Measurements from ENCODE around the gene TDRD3.

GRCh38 chr13:60613080-60613479 lies 216.1 kb downstream of the TDRD3 start:
- TF ChIP-seq CTCF (IDR thresholded peaks at IDR 0.05) = no peak
- TF ChIP-seq POLR2A (IDR thresholded peaks at IDR 0.05) = no peak

Measured in heart left ventricle (tissue), 13 donors.